ENCODE data around the gene SPINK6.

DNA sequence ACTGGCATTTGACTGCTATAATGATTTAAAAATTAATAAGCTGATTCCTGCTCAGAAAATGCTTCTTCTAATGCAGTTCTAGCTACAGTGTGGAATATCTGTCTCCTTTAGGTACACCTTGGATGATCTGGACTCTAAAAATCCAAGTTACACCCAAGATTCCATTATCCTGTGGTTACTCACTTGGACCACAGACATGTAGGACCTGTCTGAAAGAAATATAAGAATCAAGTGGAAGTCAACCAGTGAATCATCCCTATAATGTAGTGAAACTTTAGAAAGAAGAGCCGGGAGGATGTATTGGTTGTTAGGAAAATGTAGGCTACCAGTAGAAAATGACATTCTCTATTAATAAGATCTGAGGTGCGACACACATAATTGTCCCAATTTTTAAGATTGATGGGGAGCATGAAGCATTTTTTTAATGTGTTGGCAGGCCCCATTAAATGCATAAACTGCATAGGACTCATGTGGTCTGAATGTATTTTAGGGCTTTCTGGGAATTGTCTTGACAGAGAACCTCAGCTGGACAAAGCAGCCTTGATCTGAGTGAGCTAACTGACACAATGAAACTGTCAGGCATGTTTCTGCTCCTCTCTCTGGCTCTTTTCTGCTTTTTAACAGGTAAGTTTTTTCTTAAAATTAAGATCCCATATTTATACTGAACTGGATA lies at the start of gene SPINK6:
- TF ChIP-seq ZNF274 (IDR thresholded peaks at IDR 0.05; ENCODE audit: low read depth, low read length) (no peak), YY1 (IDR thresholded peaks at IDR 0.05; ENCODE audit: insufficient read depth, insufficient read length) (no peak), SUZ12 (IDR thresholded peaks at IDR 0.05; ENCODE audit: extremely low read depth, insufficient read depth, insufficient read length) (no peak)

All from NT2/D1 (cell line).